Liver (tissue), 9 donors: ENCODE measurements around the gene MSLN. TPM values are rescaled to one million over a fixed set of nuclear protein-coding genes. Genes with fewer than 3 reads are reported as not detected.

Experiments used
- DNase-seq: peaks from one replicate; pipeline ENCODE4 v3.0.0-alpha.2; 2017; ENCODE audit warnings: low spot score
- H3K27ac ChIP-seq, 2 donors: one replicate each; pipeline ENCODE4 v1.7.0; 2013; ENCODE audit warnings: inconsistent platforms in 2 of 2, low read length in 2 of 2, control low read depth in 1 of 2, low read depth in 1 of 2, mild to moderate bottlenecking in 1 of 2
- H3K27me3 ChIP-seq, 4 donors: one replicate each; pipeline versions ENCODE4 v1.6.1 to v1.7.0; 2013; ENCODE audit warnings: low read length in 3 of 4, inconsistent platforms in 1 of 4, mild to moderate bottlenecking in 1 of 4, moderate library complexity in 1 of 4; ENCODE audit not compliant: control insufficient read depth in 4 of 4, insufficient read depth in 4 of 4
- H3K36me3 ChIP-seq, 4 donors: one replicate each; pipeline versions ENCODE4 v1.6.1 to v1.7.0; 2013; ENCODE audit warnings: low read length in 3 of 4, mild to moderate bottlenecking in 3 of 4, low read depth in 1 of 4, moderate library complexity in 1 of 4; ENCODE audit not compliant: control insufficient read depth in 4 of 4, insufficient read depth in 3 of 4
- H3K4me1 ChIP-seq, 4 donors: one replicate each; pipeline versions ENCODE4 v1.6.1 to v1.7.0; 2013; ENCODE audit warnings: low read length in 3 of 4, mild to moderate bottlenecking in 3 of 4, moderate library complexity in 1 of 4; ENCODE audit not compliant: control insufficient read depth in 4 of 4, insufficient read depth in 4 of 4
- H3K4me3 ChIP-seq, 3 donors: one replicate each; pipeline versions ENCODE4 v1.6.1 to v1.7.0; 2013; ENCODE audit warnings: low read length in 3 of 3, control low read depth in 1 of 3, low read depth in 1 of 3, mild to moderate bottlenecking in 1 of 3
- H3K9ac ChIP-seq, 2 donors: one replicate each; pipeline ENCODE4 v1.7.0; 2013; ENCODE audit warnings: low read length in 2 of 2, mild to moderate bottlenecking in 2 of 2, moderate library complexity in 2 of 2, control low read depth in 1 of 2, low read depth in 1 of 2
- H3K9me3 ChIP-seq, 4 donors: one replicate each; pipeline versions ENCODE4 v1.6.1 to v1.7.0; 2013; ENCODE audit warnings: low read length in 3 of 4; ENCODE audit not compliant: control insufficient read depth in 4 of 4
- ATF3 ChIP-seq: IDR thresholded peaks from 2 replicates; pipeline ENCODE4 v1.6.1; 2016; ENCODE audit warnings: antibody characterized with exemption
- FOXA1 ChIP-seq: IDR thresholded peaks from 2 replicates; pipeline ENCODE4 v1.6.1; 2016; ENCODE audit warnings: antibody characterized with exemption
- GABPA ChIP-seq, 2 donors: IDR thresholded peaks in 1 of 2; conservative IDR thresholded peaks in 1 of 2; 2 replicates each; pipeline ENCODE4 v1.6.1; 2016; ENCODE audit warnings: antibody characterized with exemption in 2 of 2, mild to moderate bottlenecking in 1 of 2, moderate library complexity in 1 of 2
- HNF4G ChIP-seq: IDR thresholded peaks from 2 replicates; pipeline ENCODE4 v1.6.1; 2016; ENCODE audit warnings: antibody characterized with exemption
- JUND ChIP-seq, 2 donors: IDR thresholded peaks; 2 replicates each; pipeline ENCODE4 v1.6.1; 2016; ENCODE audit warnings: antibody characterized with exemption in 2 of 2
- NR2F2 ChIP-seq: IDR thresholded peaks from 2 replicates; pipeline ENCODE4 v1.6.1; 2016; ENCODE audit warnings: antibody characterized with exemption
- RAD21 ChIP-seq, 2 donors: IDR thresholded peaks; 2 replicates each; pipeline ENCODE4 v1.6.1; 2016; ENCODE audit warnings: antibody characterized with exemption in 2 of 2, mild to moderate bottlenecking in 2 of 2
- REST ChIP-seq: IDR thresholded peaks from 2 replicates; pipeline ENCODE4 v1.6.1; 2016; ENCODE audit warnings: antibody characterized with exemption, mild to moderate bottlenecking
- RXRA ChIP-seq, 2 donors: IDR thresholded peaks; 2 replicates each; pipeline ENCODE4 v1.6.1; 2017 to 2018; ENCODE audit warnings: antibody characterized with exemption in 2 of 2, mild to moderate bottlenecking in 1 of 2
- SP1 ChIP-seq: IDR thresholded peaks from 2 replicates; pipeline ENCODE4 v1.6.1; 2018; ENCODE audit warnings: antibody characterized with exemption, mild to moderate bottlenecking
- YY1 ChIP-seq: IDR thresholded peaks from 2 replicates; pipeline ENCODE4 v1.6.1; 2016; ENCODE audit warnings: antibody characterized with exemption, mild to moderate bottlenecking
- ZBTB33 ChIP-seq: IDR thresholded peaks from 2 replicates; pipeline ENCODE4 v1.6.1; 2016; ENCODE audit warnings: antibody characterized with exemption
- WGBS: extraction: QIAGEN DNeasy Blood & Tissue Kit; methylation state at CpG from one replicate; pipeline ENCODE4 v1.1.7; 2013; 5-methylcytosine and 5-hydroxymethylcytosine counted together
- polyA plus RNA-seq, 2 donors: library from polyadenylated mRNA; stranded (reverse) in 1 of 2; unstranded in 1 of 2; fragments of 200-250 nt in 1 of 2; fragments of >200 nt in 1 of 2; fragmentation: Nextera tagmentation in 1 of 2; extraction: Ambion mirVana in 1 of 2; gene quantifications; one replicate each; pipeline versions ENCODE4 v1.2.1 to v1.2.3, GENCODE V29; 2013 to 2015
- total RNA-seq, 2 donors: library from RNA; depleted of rRNA; stranded (reverse); fragments of >200 nt; gene quantifications; one replicate each; pipeline ENCODE4 v1.2.3, GENCODE V29; 2014
- donor health status: healthy.
- donor health status: healthy.
- donor health status: healthy.
- donor health status: healthy.
- donor health status: healthy.

MSLN gene
- total and polyA plus RNA-seq, 4 donors = 0.03 to 0.65 (median 0.08) TPM; not detected in 1

GRCh38 chr16:776824-777223 lies 16.3 kb downstream of the MSLN start (continued):
- no peak for TF ChIP-seq ZBTB33

- H3K36me3 ChIP-seq = no peaks in the 10 kb centered on the region
- no peaks in the 10 kb centered on the region for H3K9me3 ChIP-seq
- no peak overlapping the region for H3K4me3 ChIP-seq
- H3K4me1 ChIP-seq = no peaks in the 10 kb centered on the region
- H3K9ac ChIP-seq = no peak overlapping the region
- H3K27ac ChIP-seq = no peak overlapping the region
- WGBS = 36% methylated on average over 16 of the region's 16 CpGs
- H3K27me3 ChIP-seq = peaks cover 0 to 4% (median 0%) of the 10 kb centered on the region in 4 donors
- TF ChIP-seq HNF4G (no peak), YY1 (no peak), GABPA (IDR thresholded peaks at IDR 0.05 in 1 of 2, conservative IDR thresholded peaks at IDR 0.05 in 1 of 2) (no peak), REST (no peak), SP1 (no peak), ZBTB33 (no peak), JUND (IDR thresholded peaks at IDR 0.05) (no peak), RAD21 (IDR thresholded peaks at IDR 0.05) (no peak), FOXA1 (no peak), NR2F2 (no peak), ATF3 (no peak)
- no peak for DNase-seq
These were observed 17.3 kb downstream of the MSLN start for GRCh38 chr16:777826-778225.

- H3K4me3 ChIP-seq = no peak overlapping the region
- peaks cover 0 to 4% (median 0%) of the 10 kb centered on the region in 4 donors for H3K27me3 ChIP-seq
- H3K9ac ChIP-seq = no peak overlapping the region
- H3K36me3 ChIP-seq = no peaks in the 10 kb centered on the region
- WGBS = 77% methylated on average over 11 of the region's 11 CpGs
- TF ChIP-seq RAD21 (IDR thresholded peaks at IDR 0.05) (no peak), ZBTB33 (no peak), RXRA (IDR thresholded peaks at IDR 0.05) (no peak)
- H3K27ac ChIP-seq = no peak overlapping the region
- DNase-seq = no peak
- H3K4me1 ChIP-seq = no peaks in the 10 kb centered on the region
- no peaks in the 10 kb centered on the region for H3K9me3 ChIP-seq
These were observed 17.9 kb downstream of the MSLN start for GRCh38 chr16:778447-778846.
